Activated gamma-delta T cell treated with Interleukin-2 at 50 U/mL for 16 hours (primary cell): ENCODE measurements around the gene SMARCC2.
"Not testable (repeated sequence)": the region's sequence is repeated elsewhere in the genome, so short reads cannot be mapped to it uniquely, and the experiment has no call there.

ENCODE experiments used
- DNase-seq: peaks from one replicate; pipeline ENCODE4 v3.0.0-alpha.2; 2020

Gene SMARCC2

GRCh38 chr12:56206452-56207166 is 17.3 kb upstream of the SMARCC2 start:
- DNase-seq, result peak; percentile 29

DNA sequence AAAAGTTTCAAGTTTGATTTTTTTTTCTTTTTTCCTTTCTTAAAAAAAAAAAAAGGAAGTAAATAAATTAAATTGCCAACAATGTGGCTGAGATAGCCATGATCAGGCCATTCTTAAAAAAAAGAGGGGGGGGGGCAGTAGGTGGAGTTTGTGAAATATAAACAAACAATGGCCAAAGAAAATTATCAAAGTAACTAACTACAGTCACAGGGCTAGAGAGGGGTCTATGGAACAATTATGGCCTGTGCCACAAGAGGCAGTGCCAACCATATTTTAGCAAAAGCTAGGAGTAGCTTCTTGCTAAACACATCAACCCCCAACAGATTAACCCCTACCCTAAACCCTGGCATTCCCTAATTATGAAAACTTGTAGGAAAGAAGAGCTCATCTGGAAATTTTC is 16.2 kb upstream of the SMARCC2 start:
- no peak for DNase-seq

DNA sequence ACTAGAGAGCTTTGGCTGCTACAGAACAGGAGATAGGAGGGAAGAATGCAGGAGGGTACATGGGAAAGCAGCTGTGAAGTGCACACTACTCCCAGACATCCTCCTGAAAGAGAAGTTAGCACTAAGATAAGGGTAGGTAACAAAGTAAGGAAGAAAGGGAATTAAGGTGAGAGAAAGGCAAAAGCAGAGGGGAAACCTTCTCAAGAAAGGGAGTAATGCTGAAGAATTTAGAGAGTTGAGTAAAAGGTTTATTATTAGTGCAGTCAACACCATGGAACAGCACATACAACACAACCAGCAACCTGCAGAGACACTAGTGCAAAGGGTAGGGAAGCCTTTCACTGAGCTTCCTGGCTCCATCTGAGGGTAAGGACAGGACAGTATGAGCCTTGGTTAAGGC is 15.0 kb upstream of the SMARCC2 start:
- no peak for DNase-seq

DNA sequence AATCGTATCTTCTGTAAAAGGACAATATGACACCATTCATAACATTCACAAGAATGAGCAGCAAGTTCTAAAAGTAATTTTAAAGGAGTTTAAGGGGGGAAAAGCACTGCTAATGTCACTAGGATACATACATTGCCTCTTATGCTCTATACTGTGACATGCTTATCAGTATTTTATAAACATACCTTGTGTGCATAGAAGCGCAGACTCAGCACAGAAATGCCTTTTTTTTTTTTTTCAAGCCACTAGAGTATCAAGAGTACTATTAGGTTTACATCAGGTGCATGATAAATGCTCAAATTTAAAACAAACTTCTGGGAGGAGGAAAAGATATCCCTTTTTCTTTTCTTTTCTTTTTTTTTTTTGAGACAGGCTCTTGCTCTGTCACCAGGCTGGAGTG is 13.6 kb upstream of the SMARCC2 start:
- DNase-seq, result no peak

- no peak for DNase-seq
These were observed 13.1 kb upstream of the SMARCC2 start for GRCh38 chr12:56202366-56202765.

DNA sequence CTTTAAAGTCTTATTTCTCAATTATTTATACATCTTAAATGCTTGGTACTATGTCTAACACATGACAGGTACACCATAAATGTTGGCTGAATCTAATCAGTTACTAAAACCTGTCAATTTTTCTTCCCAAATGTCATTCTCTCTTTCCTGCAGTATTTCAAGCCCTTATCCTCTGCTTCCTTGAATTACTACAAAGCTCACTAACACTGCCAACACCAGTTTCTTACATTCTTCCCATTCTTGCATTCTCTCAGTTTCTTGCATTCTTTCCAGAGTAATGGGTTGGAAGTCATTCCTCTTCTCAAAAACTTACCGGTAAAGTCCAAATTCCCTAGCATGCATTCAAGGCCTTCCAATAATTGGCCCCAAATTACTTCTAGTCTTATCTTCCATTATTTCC is 9.6 kb upstream of the SMARCC2 start:
- no peak for DNase-seq

DNA sequence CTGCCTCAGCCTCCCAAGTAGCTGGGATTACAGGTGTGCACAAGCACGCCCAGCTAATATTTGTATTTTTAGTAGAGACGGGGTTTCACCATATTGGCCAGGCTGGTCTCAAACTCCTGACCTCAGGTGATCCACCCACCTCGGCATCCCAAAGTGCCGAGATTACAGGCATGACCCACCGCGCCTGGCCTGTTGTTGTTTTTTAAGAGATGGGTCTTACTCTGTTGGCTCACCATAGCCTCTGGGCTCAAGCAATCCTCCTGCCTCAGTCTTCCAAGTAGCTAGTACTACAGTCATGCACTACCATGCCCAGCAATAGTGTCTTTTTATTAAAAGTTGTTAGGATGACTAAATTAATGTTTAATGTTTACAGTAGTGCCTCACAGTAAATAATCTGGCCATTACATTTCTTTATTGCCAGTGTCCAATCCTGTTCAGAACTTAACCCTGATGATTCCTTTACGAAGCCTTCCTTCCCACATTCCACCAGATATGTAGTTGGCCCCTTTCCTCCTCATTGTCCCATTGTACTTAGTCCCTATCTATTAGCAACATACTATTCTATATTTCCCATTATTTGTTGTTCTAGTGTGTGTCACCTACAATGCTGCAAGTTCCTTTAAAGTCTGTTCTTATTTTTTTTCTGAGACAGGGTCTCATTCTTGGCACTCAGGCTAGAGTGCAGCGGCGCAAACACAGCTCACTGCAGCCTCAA is 8.8 kb upstream of the SMARCC2 start:
- no peak for DNase-seq

- not testable (repeated sequence) for DNase-seq
These were observed 7.7 kb upstream of the SMARCC2 start for GRCh38 chr12:56196818-56197550.

DNA sequence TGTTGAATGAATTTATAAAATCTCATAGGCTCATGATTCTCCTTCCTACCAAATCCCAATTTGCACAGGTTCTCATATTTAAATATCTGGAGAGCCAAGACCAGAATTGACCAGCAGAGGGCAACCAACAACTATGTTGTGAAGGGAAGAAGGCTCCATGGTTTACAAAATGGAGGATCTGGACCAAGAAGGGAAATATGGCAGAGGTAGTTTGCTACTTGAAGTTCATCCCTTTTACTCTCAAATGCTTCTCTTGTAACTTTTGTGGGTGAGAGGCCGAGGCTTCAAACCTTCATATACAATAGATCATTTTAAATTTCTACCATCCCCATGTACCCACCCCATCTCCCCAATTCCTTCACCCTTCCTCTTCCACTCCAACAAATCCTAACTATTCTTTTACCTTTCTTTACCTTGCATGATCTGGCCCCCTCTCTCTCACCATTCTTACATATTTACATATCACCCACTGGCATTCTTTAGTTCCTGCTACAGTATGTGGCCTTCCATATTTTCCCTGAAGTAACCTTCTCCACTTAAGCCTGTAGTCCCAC is 3.8 kb upstream of the SMARCC2 start:
- peak; percentile 75 for DNase-seq

DNA sequence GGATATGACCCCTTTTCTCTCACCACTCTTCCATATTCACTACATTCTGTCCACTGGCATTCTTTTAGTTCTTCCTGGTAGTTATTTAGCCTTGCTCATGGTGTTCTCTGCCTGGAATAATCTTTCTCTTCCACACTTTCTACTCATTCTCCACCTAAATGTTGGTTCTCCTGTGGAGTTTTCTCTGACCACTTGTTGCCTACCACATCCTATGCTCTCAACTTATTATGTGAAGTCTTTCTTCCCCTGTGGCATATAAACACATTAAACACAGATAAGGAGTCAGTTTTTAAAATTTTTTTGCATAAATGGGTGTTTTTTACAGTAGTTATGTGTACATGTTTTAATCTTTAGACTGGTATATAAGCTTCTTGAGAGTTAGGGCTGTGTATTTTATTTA is 3.3 kb upstream of the SMARCC2 start:
- DNase-seq, result no peak

GRCh38 chr12:56190695-56191155 is 1.4 kb upstream of the SMARCC2 start:
- no peak for DNase-seq

DNA sequence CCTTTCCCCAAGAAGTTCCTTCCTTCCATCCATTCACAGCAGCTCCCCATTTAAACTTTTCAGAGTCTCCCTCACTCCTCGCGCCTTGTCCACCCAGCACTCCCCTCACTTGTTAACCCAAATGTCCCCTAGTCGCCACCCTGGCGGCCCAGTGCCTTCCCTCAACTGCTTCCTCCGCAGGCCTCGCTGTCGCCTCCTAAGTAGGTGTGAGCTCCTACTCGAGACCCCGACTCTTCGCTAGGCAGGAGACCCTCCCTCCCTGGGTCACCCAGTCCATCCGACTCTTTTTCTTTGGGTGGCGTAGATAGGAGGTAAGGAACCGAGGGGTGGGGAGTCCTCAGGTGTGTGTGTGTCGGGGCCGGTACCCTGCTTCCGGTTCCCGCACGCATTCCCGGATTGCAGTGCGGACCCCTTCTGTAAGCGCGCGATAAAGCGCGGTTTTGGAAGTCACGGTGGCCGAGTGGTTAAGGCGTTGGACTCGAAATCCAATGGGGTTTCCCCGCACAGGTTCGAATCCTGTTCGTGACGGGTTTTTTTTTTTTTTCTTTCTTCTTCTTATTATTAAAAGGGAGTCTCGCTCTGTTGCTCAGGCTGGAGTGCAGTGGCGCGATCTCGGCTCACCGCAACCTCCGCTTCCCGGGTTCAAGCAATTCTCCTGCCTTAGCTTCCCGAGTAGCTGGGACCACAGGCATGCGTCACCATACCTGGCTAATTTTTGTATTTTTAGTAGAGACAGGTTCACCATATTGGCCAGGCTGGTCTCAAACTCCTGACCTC is 823 bp upstream of the SMARCC2 start:
- peak; percentile 62 for DNase-seq

DNA sequence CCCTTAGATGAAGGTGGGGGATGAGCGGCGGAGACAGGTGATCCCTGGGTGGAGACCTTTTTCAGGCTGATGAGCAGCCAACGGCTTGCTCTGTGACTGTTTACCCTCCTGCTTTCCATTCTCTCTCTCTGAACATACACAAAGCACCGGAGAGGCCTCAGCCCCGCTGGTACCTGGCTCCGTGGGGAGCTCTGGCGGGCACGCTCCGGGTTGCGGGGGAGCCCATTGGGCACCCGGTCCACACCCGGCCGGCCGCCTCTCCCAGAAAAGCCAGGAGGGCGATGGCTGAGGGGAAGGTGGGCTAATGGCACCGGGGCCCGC is 545 bp downstream of the SMARCC2 start:
- no peak for DNase-seq

- peak; percentile 9 for DNase-seq
These were observed 1.0 kb downstream of the SMARCC2 start for GRCh38 chr12:56188131-56188777.

GRCh38 chr12:56186957-56187356 is 2.3 kb downstream of the SMARCC2 start:
- DNase-seq, result no peak

DNA sequence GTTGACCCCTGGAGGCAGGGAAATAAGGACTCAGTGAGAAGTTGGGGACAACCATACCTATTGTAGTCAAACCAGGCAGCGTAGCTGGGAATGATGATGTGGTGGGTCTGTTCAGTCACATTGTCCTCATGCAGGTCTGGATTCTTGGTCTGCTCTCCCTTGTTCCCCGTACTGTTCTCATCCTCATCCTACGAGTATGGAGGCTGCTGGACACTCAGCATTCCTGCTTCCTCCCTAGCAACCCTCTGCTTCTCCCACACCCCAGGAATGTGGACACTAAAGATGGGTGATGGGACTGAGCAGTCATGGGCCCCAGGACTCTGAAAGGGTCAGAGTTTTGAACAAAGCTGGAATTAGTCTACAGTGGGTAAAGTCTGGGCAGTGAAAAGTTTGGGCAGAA is 10.9 kb downstream of the SMARCC2 start:
- DNase-seq, result no peak

GRCh38 chr12:56172839-56173238 is 16.4 kb downstream of the SMARCC2 start:
- no peak for DNase-seq

DNA sequence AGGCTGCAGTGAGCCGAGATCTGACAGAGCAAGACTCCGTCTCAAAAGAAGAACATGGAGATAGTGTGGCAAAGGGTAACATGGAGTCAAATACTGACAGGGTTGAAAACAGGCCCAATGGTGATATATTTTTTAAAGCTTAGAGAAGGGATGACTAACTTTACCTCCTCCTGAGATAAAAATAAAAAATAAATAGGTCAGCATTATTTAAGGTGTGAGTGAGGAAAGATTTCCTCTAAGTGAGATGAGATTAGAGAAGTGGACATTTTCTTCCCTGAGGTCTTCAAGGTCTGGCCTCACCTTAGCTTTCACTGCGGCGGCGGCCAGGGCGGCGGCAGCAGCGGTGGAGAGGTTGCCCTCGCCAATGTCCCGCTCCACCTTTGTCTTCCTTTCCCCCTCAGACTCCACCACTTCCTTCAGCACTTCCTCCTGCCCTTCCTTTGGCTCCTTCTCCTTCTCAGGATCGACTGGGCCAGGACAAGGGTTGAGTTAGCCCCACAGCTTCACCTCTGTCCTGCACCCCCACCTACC is 20.0 kb downstream of the SMARCC2 start:
- DNase-seq, result no peak

DNA sequence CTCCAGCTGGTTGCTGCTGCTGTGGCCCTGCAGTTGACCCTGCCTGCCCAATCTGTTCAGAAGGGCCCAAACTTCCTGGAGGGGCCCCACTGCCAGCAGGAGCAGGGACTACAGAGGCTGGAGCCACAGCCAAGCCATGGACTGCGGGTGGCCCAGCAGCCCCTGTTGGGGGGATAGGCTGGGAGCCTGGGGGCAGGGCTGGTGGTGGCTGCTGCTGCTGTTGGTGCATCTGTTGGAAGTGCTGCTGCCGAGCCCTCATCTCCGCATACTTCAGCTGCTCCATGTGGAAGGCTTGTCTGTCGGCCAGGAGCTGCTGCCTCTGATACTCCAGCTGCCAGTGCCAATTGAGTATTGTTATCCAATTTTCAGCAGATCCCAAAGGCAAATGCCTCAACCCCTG is 23.9 kb downstream of the SMARCC2 start:
- DNase-seq, result no peak

DNA sequence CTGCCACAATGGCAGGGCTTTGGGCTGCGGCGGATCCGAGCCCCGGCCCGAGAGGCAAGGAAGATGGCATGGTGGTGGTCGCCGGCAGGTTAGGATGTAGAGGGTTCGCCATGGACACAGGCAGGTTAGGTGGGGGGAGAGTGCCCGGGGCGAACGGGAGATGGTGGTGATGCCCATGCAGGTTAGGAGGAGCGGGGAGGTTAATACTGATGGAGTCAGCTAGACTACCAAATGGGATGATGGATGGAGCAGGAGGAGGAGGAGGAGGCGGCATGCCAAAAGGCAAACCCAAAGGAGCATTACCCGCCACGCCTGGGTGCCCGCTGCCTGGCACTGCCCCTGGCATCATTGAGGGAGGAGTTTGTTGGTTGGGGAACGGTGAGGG is 24.9 kb downstream of the SMARCC2 start:
- DNase-seq, result no peak

GRCh38 chr12:56163533-56164344 is 25.5 kb downstream of the SMARCC2 start:
- no peak for DNase-seq
